Stomach (tissue), 4 donors: ENCODE data around the gene DNAJB5.

Experiments used
- CTCF ChIP-seq, 7 experiments: fragments of 450-650 bp in 4 of 7; fragments of 200-600 bp in 3 of 7; sonication (generic) in 3 of 7; IDR thresholded peaks; one replicate each; pipeline ENCODE4 v1.5.1; 2016 to 2019; ENCODE audit warnings: antibody characterized with exemption in 7 of 7, control low read depth in 2 of 7, mild to moderate bottlenecking in 1 of 7
- POLR2A ChIP-seq, 4 donors: fragments of 450-650 bp; IDR thresholded peaks; one replicate each; pipeline ENCODE4 v1.6.1; 2016; ENCODE audit warnings: antibody characterized with exemption in 4 of 4, control low read depth in 2 of 4, mild to moderate bottlenecking in 1 of 4, moderate library complexity in 1 of 4
- POLR2AphosphoS5 ChIP-seq, 3 donors: sonication (generic); formaldehyde crosslinking; IDR thresholded peaks; one replicate each; pipeline ENCODE4 v1.6.1; 2016; ENCODE audit warnings: antibody characterized with exemption in 3 of 3

- TF ChIP-seq CTCF (IDR thresholded peaks at IDR 0.05) (no peak), POLR2A (IDR thresholded peaks at IDR 0.05) (no peak), POLR2AphosphoS5 (IDR thresholded peaks at IDR 0.05) (no peak)
Measured at GRCh38 chr9:34954225-34954624, 35.3 kb upstream of the DNAJB5 start.
